NCI-H774 (cell line): ENCODE measurements around the gene LDLRAD4.

Experiments
- DNase-seq: peaks from one replicate; lab custom pipeline; 2025; lab: John Stamatoyannopoulos, UW

LDLRAD4 gene

GRCh38 chr18:13536578-13536977 lies 318.0 kb downstream of the LDLRAD4 start:
- DNase-seq, result no peak

- DNase-seq, result no peak
Measured at GRCh38 chr18:13537022-13537780, 318.6 kb downstream of the LDLRAD4 start.

- DNase-seq, result no peak
Measured at GRCh38 chr18:13538630-13539029, 320.1 kb downstream of the LDLRAD4 start.

- peak; percentile 55 for DNase-seq
Measured at GRCh38 chr18:13539050-13539449, 320.5 kb downstream of the LDLRAD4 start.

- peak; percentile 46 for DNase-seq
Measured at GRCh38 chr18:13539843-13540476, 321.4 kb downstream of the LDLRAD4 start.

- no peak for DNase-seq
Measured at GRCh38 chr18:13540477-13541182, 322.1 kb downstream of the LDLRAD4 start.

GRCh38 chr18:13541621-13542519 lies 323.3 kb downstream of the LDLRAD4 start:
- no peak for DNase-seq

- no peak for DNase-seq
Measured at GRCh38 chr18:13542520-13542847, 323.9 kb downstream of the LDLRAD4 start.

- no peak for DNase-seq
Measured at GRCh38 chr18:13543144-13543543, 324.6 kb downstream of the LDLRAD4 start.

- DNase-seq, result no peak
Measured at GRCh38 chr18:13543811-13544732, 325.5 kb downstream of the LDLRAD4 start.

- no peak for DNase-seq
Measured at GRCh38 chr18:13544953-13545352, 326.4 kb downstream of the LDLRAD4 start.

GRCh38 chr18:13545514-13545913 lies 327.0 kb downstream of the LDLRAD4 start:
- DNase-seq, result no peak

GRCh38 chr18:13545955-13546354 lies 327.4 kb downstream of the LDLRAD4 start:
- DNase-seq, result no peak

- no peak for DNase-seq
Measured at GRCh38 chr18:13546638-13547037, 328.1 kb downstream of the LDLRAD4 start.

GRCh38 chr18:13547347-13547746 lies 328.8 kb downstream of the LDLRAD4 start:
- no peak for DNase-seq

- DNase-seq, result no peak
Measured at GRCh38 chr18:13548106-13548819, 329.7 kb downstream of the LDLRAD4 start.

GRCh38 chr18:13548966-13549879 lies 330.7 kb downstream of the LDLRAD4 start:
- no peak for DNase-seq

GRCh38 chr18:13549880-13550232 lies 331.3 kb downstream of the LDLRAD4 start:
- DNase-seq, result no peak
